ENCODE results near the gene DCTN5. TPM values are rescaled to one million over a fixed set of nuclear protein-coding genes. Genes with fewer than 3 reads are reported as not detected.

Gene DCTN5
- total RNA-seq, 6 donors from 2014 or later, result 19.8 to 48.6 (median 35.4) TPM

GRCh38 chr16:23651943-23652468, 10.7 kb downstream of the DCTN5 start:
- no peaks in the 10 kb centered on the region for H3K27me3 ChIP-seq
- no peak overlapping the region for H3K4me3 ChIP-seq
- 94 to 97% methylated on average over 4 of the region's 4 CpGs for WGBS, 2 donors
- peaks cover 3 to 46% (median 19%) of the 10 kb centered on the region in 4 donors for H3K36me3 ChIP-seq
- DNase-seq, result no peak
- H3K9me3 ChIP-seq, result no peaks in the 10 kb centered on the region
- ATAC-seq (ENCODE audit: low FRiP score in 2 of 2), result no peak
- H3K27ac ChIP-seq, result no peak overlapping the region
- no peaks in the 10 kb centered on the region for H3K4me1 ChIP-seq
- TF ChIP-seq POLR2A (IDR thresholded peaks at IDR 0.05) (no peak), POLR2AphosphoS5 (IDR thresholded peaks at IDR 0.05) (no peak), CTCF (IDR thresholded peaks at IDR 0.05) (no peak), EP300 (IDR thresholded peaks at IDR 0.05) (no peak)

GRCh38 chr16:23663918-23664317, 22.7 kb downstream of the DCTN5 start:
- peaks cover 22 to 100% (median 88%) of the 10 kb centered on the region in 4 donors for H3K36me3 ChIP-seq
- ATAC-seq (ENCODE audit: low FRiP score in 2 of 2), result no peak

GRCh38 chr16:23666571-23667354, 25.5 kb downstream of the DCTN5 start:
- ATAC-seq (ENCODE audit: low FRiP score in 2 of 2) (no peak), DNase-seq (no peak)
- Histone ChIP-seq H3K36me3 (peaks cover 14 to 90% (median 70%) of the 10 kb centered on the region in 4 donors), H3K27ac (no peak overlapping the region), H3K4me1 (no peaks in the 10 kb centered on the region), H3K27me3 (no peaks in the 10 kb centered on the region), H3K9me3 (no peaks in the 10 kb centered on the region), H3K4me3 (no peak overlapping the region)
- TF ChIP-seq EP300 (IDR thresholded peaks at IDR 0.05) (no peak), POLR2A (IDR thresholded peaks at IDR 0.05) (no peak), CTCF (IDR thresholded peaks at IDR 0.05) (no peak), POLR2AphosphoS5 (IDR thresholded peaks at IDR 0.05) (no peak)
- WGBS, 2 donors, result 94 to 96% methylated on average over 7 of the region's 7 CpGs

More at GRCh38 chr16:23663918-23664317, 22.7 kb downstream of the DCTN5 start:
- TF ChIP-seq CTCF (IDR thresholded peaks at IDR 0.05), result no peak
- Histone ChIP-seq H3K27me3 (no peaks in the 10 kb centered on the region), H3K4me3 (no peak overlapping the region), H3K9me3 (no peaks in the 10 kb centered on the region), H3K27ac (no peak overlapping the region), H3K4me1 (no peaks in the 10 kb centered on the region)
- WGBS, 2 donors, result 94 to 95% methylated on average over 2 of the region's 2 CpGs
- DNase-seq, result no peak

GRCh38 chr16:23667355-23667659, 26.0 kb downstream of the DCTN5 start:
- 97 to 98% methylated on average over 6 of the region's 6 CpGs for WGBS, 2 donors
- peaks cover 10 to 89% (median 64%) of the 10 kb centered on the region in 4 donors for H3K36me3 ChIP-seq
- H3K27me3 ChIP-seq, result no peaks in the 10 kb centered on the region
- H3K27ac ChIP-seq, result no peak overlapping the region
- ATAC-seq (ENCODE audit: low FRiP score in 2 of 2) (no peak), DNase-seq (peak in 1 of 2 donors; percentile 19)
- H3K4me1 ChIP-seq, result no peaks in the 10 kb centered on the region
- no peak overlapping the region for H3K4me3 ChIP-seq
- TF ChIP-seq CTCF (IDR thresholded peaks at IDR 0.05) (no peak), EP300 (IDR thresholded peaks at IDR 0.05) (no peak), POLR2AphosphoS5 (IDR thresholded peaks at IDR 0.05) (no peak)
- H3K9me3 ChIP-seq, result no peaks in the 10 kb centered on the region

- TF ChIP-seq POLR2A (IDR thresholded peaks at IDR 0.05) (no peak), EP300 (IDR thresholded peaks at IDR 0.05) (no peak), POLR2AphosphoS5 (IDR thresholded peaks at IDR 0.05) (no peak)
- peaks cover 10 to 86% (median 57%) of the 10 kb centered on the region in 4 donors for H3K36me3 ChIP-seq
- DNase-seq (no peak), ATAC-seq (ENCODE audit: low FRiP score in 2 of 2) (no peak)
- H3K9me3 ChIP-seq, result no peaks in the 10 kb centered on the region
- WGBS, 2 donors, result 62 to 79% methylated on average over 1 of the region's 1 CpG
- no peaks in the 10 kb centered on the region for H3K27me3 ChIP-seq
- H3K4me3 ChIP-seq, result no peak overlapping the region
- no peaks in the 10 kb centered on the region for H3K4me1 ChIP-seq
- no peak overlapping the region for H3K27ac ChIP-seq
These were observed 27.0 kb downstream of the DCTN5 start for GRCh38 chr16:23668225-23668624.
